Spleen (tissue), 7 donors: ENCODE measurements around the gene C6orf52.

Experiments
- CTCF ChIP-seq, 11 experiments: fragments of 200-600 bp in 7 of 11; fragments of 450-650 bp in 4 of 11; sonication (generic) in 4 of 11; IDR thresholded peaks in 8 of 11; conservative IDR thresholded peaks in 3 of 11; 1 replicate in 7 of 11; 2 replicates in 4 of 11; pipeline versions ENCODE4 v1.4.0 to v1.8.0; 2016 to 2021; ENCODE audit warnings: antibody characterized with exemption in 11 of 11, inconsistent platforms in 4 of 11, mild to moderate bottlenecking in 1 of 11
- POLR2A ChIP-seq, 3 donors: fragments of 450-650 bp; IDR thresholded peaks; one replicate each; pipeline ENCODE4 v1.5.1; 2017; ENCODE audit warnings: antibody characterized with exemption in 3 of 3, mild to moderate bottlenecking in 1 of 3
- POLR2AphosphoS5 ChIP-seq, 3 donors: sonication (generic); formaldehyde crosslinking; IDR thresholded peaks; one replicate each; pipeline ENCODE4 v1.5.1; 2017; ENCODE audit warnings: antibody characterized with exemption in 3 of 3
- donor health status: DM: no; HTN: no; CAD: no; lungs with moderate emphysema.
- donor health status: DM: no; HTN: no; CAD: no.
- donor health status: DM: no; HTN: no; CAD: no.

- no peak for TF ChIP-seq CTCF (IDR thresholded peaks at IDR 0.05 in 8 of 11, conservative IDR thresholded peaks at IDR 0.05 in 3 of 11)
- TF ChIP-seq POLR2A (IDR thresholded peaks at IDR 0.05): no peak
- no peak for TF ChIP-seq POLR2AphosphoS5 (IDR thresholded peaks at IDR 0.05)
These were observed 29.1 kb upstream of the C6orf52 start for GRCh38 chr6:10723567-10723881.
